Inferior parietal cortex (tissue), 1 donor: Measurements from ENCODE around the gene SLC39A7.

Experiments used
- DNase-seq: peaks from one replicate; pipeline ENCODE4 v3.0.0-alpha.2; 2016; ENCODE audit errors: extremely low spot score

Gene SLC39A7, protein sequence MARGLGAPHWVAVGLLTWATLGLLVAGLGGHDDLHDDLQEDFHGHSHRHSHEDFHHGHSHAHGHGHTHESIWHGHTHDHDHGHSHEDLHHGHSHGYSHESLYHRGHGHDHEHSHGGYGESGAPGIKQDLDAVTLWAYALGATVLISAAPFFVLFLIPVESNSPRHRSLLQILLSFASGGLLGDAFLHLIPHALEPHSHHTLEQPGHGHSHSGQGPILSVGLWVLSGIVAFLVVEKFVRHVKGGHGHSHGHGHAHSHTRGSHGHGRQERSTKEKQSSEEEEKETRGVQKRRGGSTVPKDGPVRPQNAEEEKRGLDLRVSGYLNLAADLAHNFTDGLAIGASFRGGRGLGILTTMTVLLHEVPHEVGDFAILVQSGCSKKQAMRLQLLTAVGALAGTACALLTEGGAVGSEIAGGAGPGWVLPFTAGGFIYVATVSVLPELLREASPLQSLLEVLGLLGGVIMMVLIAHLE

DNA sequence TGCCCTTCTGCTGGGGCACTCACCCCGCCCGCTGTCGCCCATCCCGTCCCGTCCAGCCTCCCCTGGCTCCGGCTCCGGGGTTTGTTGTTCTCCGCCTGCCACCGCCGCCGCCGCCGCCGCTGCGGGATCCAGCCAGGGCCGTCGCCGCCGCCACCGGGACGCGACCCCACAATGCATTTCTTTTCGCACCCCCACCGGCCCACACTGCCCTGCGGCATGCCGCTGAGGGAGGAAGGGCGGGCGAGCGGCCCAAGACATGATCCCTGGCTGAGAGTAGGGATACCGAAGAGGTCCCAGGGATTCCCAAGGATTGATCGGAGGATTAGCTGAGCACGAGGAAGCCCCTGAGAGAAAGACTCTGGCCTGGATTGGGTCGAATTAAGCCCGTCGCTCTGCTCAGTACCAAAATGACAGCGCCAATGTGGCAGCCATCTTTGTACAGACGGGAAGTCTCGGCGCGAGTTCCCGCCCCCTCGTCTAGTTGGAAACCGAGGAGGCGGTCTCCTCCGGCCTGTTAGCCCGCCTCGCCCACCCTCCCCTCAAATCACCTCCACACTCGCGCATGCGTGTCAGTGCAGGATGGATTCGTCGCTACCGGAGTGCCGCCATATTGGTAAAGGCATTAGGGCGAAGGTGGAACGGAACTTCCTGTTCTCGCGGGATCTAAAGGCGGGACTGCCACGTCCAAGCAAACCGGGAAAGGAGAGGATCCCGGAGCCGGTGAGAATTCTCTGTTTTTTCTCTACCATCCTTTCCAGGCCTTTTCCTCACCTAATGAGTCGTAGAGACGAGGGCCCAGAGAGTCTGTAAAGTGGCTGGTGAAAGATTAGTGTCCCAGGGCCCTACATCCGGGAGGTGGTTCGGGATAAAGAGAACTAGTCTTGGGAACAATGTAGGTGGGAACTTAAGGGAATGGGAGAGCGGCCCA lies at the start of gene SLC39A7, which contains the start of gene RXRB:
TSS of gene SLC39A7 (plus strand) at position 649 of the 928 bp plus-strand sequence. CDS start 379 bp downstream, outside the sequence.
TSS of gene RXRB (minus strand) at position 447 of the 928 bp plus-strand sequence. CDS start at position 258, 189 bp downstream.
- DNase-seq = peak; percentile 100

DNA sequence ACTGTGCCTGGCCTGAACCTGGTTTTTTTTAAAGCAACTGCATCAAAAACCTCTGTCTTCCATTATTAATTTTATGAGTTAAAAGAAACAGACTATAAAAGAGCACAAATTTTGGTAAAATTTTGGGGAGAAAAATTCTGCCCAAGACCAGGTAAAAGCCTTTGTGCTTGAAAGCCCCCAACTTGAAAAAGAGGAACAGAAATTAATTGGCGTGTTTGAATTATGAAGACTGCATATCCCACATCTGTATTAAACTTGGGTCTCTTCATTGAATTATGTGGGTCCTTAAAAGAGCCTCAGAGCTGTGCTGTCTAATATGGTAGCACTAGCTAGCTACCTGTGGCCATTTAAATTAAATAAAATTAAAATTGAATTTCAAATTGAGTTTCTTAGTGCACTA lies 49.6 kb upstream of the SLC39A7 start:
- DNase-seq = no peak

DNA sequence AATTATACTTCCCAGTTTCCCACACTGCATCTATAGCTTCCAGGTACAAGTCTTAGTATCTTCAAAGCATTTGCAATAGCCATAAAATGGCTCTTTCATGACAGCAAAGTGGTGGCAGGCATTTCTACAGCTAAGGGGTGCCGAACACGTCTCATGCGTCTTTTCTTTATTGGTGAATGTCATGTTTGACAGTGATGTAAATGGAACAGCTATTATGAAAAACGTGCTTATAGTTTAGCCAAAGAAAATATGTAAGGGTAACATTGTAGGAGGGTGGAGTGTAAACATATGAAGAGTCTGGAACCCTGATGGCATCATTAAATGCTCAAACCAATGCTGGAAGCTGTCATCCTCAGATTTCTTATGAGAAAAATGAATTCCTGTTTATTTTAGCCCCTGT lies 46.3 kb upstream of the SLC39A7 start:
- no peak for DNase-seq

DNA sequence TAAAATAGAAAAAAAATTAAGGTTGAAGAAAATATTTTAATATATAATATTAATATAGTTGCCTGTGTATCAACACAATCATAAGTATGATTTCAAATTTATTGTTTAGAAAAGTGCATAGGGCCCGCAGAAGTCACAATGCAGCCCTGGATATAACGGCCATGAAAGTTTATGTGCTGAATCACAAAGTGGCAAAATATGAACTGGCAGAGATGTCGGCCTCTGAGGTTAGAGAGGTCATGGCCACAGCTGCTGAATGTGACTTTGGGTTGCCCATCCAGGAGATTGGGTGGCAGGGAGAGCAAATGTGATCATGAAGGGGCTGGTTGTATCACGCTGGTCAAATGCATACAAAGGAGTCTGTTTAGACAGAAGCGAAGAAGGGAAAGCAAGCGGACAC lies 44.1 kb upstream of the SLC39A7 start:
- DNase-seq = no peak

DNA sequence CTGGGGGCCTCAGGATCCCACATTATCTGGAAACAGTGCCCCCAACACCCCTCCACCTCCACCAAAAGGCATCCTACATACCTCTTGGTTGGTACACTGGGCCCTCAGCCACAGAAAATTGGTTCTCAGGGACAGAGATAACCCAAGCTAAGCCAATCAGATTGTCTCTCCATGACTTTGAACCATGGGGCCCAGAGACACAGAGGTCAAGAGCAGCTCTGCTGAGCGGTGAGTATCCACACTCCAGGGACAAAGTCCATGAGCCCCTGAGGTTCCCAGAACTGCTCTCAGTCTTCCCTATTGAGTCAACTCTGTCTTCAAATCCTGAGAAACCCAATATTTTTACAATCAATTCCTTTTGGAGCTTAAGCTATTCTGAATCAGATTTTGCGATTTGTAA lies 43.7 kb upstream of the SLC39A7 start:
- no peak for DNase-seq

DNA sequence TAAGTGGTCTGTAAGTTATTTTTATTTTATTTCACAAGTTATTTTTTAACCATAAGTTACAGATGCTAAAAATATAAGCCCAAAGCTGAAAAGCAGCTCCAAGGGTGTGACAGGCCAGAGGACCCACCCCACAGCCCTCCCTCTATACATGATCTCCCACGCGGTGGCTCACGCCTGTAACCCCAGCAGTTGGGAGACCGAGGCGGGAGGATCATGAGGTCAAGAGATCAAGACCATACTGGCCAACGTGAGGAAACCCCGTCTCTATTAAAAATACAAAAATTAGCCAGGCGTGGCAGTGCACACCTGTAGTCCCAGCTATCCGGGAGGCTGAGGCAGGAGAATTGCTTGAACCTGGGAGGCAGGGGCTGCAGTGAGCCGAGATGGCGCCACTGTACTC lies 40.6 kb upstream of the SLC39A7 start:
- DNase-seq = no peak

DNA sequence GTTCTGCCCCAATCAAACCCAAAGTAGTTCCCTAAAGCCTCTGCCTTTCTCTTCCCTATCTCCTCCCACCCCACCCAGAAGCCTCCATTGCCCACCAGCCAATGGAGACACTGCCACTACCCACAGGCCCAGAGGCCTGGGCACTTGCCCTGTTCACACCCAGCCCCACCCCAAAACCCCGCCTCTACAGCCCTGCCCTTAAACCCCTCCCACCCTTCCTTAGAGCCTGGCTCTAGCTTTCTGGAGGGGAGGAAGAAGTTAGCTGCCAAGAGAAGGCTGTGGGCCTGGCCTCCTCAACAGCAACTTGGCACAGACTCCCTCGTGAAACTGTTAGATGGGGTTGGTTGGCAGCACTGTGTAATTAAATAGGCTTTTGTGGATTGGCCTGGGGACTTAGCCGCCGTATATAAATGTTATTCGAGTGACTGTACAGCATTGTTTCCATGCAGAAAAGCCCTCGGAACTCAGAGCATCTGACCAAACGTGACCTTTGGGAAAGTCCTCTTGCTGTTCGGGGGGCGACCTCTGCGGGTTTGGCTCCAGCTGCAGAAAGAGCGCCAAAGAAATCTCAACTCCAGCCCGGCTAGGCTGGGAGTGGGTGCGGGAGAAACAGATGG lies 39.8 kb upstream of the SLC39A7 start:
- no peak for DNase-seq

DNA sequence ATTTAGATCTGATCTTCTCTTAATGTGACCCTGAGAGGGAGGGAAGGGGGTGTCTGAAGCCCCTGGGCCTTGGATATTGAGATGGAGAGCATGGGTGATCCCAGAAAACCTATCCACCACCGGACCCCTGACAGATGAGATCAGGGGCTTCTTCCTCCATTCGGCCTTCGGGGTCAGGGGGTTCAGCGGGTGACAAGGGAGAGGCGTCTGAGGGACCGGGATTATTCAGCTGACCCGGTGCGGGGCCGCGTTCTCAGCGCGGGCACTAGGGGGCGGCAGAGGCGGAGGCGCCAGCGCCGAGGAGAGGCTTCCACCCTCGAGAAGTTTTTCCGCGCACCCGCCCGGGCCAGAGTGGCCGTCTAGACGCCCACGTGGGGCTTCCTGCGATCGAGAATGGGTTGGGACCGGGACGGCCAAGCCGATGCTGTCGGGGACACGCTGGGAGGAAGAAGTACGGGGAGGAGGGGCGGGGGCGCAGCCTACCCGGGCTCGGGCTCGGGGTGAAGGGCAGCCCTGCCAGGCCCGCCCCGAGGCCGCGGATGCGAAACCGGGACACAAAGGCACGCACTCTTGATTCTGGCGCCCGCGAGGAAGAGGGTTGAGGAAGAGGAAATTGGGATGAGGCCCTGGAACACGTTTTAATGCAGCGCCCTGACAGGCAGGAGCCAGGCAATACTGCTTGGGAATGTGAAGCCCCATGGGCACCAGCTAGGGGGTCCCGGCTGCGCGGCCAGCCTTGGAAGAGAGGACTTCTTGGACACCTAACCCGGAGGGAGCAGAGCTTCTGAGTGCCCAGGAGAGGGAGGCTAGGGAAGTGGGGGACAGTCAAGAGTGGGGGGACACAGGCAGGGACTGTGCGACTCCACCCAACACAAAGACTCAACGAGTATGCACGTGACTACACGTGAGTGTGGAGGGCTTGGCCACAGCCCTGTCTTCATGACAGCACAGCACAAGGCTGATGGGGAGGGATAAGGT lies 39.0 kb upstream of the SLC39A7 start:
- peak; percentile 69 for DNase-seq

DNA sequence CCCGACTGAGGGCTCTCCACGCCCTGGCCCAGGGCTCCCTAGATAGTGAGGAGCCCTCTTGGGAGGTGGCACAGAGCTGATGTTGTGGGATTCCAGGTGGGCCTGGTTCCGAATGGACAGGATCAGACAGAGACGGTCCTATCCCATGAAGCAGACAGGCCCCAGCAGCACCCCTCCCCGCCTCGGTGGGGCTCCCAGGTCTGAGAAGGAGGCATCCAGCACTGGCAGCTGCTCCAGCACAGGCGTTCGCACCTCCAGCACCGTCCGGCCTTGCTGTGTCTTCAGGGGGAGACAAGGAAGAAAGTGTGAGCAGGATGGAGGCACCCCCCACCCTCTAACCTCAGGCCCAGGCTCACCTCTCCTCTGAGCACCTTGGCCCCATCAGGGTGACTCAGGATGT lies 37.1 kb upstream of the SLC39A7 start:
- DNase-seq = no peak

DNA sequence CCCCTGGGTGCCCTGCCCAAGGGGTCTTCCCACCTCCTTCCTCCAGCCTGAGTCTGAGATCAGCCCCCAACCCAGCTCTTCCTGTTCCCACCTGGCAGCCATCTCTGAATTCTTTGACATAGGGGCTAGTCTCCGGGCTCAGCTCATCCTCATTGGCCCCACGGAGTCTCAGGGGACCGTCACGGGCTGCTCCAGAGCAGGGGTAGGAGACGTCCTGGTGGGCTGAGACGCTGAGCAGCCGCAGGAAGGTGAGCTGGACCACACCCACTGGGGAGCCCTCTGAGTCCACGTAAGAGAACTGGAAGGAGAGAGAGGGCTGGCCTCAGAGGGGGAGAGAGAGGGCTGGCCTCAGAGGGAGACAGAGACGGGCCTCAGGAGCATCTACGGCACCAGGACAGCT lies 36.5 kb upstream of the SLC39A7 start:
- DNase-seq = no peak

DNA sequence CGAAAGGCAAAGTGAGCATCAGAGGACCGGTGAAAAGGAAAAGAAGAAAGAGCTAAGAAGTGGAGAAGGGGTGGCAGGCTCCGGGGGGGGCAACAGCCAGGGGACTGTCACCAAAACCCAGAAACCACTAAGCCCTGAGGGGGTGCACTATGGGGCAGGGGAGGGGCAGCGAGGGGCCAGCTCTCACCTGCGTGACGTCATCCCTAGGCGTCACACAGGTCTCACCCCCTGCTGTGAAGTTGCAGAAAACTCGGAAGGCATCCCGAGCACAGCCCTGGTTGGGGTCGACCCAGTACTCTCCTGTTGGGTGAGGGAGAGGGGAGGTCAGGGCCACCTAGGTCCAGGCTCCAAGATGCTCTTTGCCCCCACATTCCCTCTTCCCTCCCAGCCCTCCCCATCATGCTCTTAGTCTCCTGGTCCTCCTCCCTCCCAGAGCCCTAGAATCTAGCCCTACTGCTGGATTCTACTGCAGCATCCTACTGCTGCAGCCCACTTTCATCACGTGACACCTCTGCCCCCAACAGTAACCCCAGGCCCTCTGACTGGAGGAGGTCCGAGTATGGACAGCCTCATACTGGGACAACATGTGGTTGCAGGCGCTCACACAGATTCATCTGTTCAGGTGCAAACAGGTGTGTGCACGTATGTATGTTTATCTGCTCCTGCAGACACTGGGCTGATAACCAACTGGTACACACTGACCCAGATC lies 35.8 kb upstream of the SLC39A7 start:
- no peak for DNase-seq

DNA sequence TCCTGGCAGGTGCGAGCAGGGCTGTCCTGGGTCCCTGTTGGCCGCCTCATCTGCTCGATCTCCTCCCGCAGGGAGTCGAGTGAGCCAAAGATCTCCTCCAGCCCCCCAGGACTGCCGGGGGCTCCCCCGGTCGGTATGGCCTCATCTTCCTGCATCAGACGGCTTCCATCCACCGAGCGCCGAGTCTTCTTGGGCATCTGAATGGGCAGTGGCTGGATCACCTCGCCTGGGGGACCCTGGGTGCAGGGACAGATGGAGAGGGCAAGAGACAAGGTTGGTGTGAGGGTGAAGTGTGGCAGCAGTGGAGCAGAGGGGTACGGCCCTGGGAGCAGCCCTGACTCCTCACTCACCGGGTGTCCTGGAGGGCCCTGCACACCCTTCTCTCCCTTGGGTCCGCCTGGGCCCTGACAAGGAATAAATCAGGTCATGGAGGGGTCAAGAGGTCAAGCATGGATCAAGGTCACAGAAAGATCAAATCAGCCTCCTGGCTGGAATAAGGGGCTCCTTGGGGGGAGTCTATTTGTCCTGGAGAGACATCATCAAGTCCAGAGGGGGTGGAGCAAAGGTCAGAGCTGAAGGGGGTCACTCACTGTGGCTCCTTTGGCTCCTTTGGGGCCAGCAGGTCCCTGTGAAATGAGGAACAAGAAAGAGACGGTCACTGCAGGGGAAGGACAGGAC lies 34.9 kb upstream of the SLC39A7 start:
- DNase-seq = no peak

DNA sequence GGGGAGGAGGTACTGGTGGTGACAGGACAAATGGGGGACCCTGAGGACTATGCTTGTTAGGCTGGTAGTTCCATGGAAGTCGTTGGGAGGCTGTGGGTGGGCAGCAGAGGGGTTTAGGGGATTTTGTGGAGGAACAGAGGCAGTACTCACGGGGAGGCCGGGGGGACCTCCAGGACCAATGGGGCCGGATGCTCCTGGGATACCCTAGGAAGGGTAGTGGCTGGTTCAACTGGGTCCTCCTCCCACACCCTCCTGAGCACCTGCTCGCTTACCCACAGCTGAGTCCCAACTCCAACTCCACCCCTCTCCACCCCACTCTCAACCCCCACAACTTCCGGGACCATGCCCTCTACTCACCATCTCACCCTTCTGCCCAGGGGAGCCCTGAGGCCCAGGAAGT lies 34.3 kb upstream of the SLC39A7 start:
- DNase-seq = no peak

DNA sequence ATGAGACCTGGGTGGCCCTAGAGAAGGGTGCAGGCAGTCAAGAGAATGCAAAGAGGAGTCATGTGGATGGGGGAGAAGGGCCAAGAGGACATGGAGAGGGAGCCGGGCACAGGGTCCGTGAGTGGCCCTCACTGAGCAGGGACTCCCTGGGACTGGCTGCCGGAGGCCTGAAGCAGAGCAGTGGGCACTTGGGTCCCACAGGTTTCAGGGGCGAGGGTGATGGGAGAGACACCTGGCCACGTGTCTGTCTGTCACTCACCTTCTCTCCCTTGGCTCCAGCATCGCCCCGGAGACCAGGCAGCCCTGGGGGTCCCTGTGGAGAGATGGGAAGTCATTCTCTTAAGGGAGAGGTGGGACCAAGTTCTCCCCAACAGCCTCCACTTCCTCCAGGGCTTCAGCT lies 33.9 kb upstream of the SLC39A7 start:
- DNase-seq = no peak

DNA sequence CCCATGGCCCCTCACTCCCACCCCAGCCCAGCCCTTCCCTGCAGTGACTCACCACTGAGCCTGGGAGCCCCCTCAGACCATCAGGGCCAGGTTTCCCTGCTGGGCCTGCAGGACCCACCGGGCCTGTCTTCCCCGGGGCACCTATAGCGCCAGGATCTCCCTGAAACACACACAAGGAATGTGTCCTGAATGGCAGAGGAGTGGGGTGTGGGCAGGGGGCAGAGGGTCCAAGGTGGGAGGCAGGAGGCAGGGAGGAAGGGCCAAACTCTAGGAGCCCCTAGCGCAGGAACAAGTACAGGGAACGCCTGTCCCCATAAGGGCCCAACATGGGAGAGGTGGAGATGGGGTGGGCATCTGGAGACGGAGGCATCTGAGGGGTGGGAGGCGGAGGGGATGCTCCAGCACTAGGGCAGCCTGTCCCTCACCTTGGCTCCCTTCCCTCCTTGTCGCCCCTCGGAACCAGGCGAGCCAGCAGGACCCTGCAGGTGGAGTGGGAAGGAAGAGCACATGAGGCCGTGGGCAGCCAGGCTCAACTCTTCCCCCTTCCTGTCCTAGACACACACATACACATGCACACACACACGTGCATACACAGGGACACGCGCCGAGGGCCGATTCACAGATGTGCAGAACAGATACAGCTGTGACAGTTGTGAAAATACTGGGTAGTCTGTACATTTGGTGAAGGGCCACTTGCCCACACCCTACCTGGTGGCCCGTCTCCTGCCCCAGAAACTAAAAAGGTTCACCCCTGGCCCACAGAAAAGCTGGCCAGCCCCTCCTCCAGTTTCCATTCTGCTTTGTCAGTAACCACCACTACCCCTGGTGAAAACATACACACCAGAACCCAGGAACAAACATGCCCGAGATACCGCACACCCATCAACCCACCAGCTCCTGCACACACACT lies 33.0 kb upstream of the SLC39A7 start:
- no peak for DNase-seq

DNA sequence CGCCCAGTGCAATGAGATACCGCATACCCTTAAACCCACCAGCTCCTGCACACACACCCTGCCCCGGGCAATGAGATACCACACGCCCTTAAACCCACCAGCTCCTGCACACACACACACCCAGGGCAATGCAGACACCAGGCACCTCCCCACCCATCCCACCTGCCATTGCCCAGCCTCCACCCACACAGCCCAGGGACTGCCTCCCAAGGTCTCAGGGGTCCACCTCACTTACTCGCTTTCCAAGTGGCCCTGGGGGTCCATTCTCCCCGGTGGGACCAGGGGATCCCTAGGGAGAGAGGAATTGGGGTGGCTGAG lies 32.4 kb upstream of the SLC39A7 start:
- no peak for DNase-seq

DNA sequence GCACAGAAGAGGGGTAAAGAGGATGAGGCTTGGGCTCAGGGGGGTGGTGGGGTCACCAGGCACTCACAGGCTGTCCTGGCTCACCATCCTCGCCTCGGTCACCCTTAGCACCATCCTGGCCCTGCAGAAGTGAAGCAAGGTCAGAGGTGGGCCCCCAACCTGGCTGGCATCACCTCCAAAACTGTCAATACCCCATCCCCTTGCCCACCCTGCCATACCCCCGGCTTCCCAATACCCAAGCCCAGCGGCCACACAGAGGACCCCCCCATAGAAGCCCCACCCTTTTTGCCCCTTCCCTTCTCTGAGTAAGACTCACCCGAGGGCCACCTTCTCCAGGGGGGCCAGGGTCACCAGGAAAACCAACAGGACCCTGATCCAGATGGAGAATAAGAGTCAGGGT lies 32.0 kb upstream of the SLC39A7 start:
- no peak for DNase-seq

DNA sequence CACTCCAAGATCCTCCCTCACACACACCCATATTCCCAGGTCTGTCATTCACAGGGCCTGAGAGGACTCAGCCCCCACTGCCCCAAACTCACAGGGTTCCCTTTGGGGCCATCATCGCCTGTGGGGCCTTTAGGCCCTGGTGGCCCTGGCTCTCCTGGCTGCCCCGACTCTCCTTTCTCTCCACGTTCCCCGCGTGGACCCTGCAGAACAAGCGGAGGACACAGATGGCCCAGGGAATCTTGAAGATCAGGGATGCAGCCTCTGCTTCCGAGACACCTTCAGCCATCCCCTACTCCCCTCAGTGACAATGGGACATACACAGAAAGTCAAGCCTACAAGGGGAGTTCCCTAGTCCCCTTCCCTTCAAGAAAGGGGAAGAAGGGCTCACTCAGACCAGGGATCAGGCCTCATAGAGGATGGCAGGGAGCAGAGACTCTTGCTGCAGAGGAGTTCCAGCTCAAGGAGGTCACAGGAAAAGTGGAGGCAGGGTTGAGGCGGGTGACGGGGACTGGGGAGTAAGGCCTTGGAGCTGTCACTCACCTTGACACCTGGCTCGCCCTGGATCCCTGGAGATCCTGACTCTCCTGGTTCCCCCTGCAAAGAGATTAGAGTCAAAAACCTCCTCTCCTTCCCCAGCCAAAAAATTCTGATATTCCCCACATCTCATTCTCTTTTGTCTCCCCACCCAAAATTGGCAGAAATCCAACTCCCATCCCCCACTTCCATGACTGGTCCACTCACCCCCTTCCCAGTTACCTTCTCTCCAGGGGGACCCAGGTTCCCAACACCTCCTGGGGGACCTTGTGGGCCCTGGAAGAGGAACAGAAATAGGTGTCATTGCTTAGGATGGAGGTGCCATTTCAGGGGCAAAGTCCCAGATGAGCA lies 31.1 kb upstream of the SLC39A7 start:
- no peak for DNase-seq
